B cell (primary cell): ENCODE results near the gene WTIP. TPM values are rescaled to one million over a fixed set of nuclear protein-coding genes. Genes with fewer than 3 reads are reported as not detected.

Source experiments
- ATAC-seq: fragments of 200-7000 bp; cut with Tn5 transposase; one replicate; pipeline ENCODE4 v1.10.0; 2021; ENCODE audit warnings: low read depth, mild to moderate bottlenecking, moderate number of reproducible peaks, moderate library complexity
- CTCF ChIA-PET: fragments of 350-600 bp; sonication (Branson Sonifier 250); formaldehyde crosslinking; loops from one replicate; lab custom pipeline; 2021; ENCODE audit warnings: antibody characterized with exemption, inconsistent platforms; lab: Charles Lee
- POLR2A ChIA-PET: fragments of 350-600 bp; sonication (Branson Sonifier 250); formaldehyde crosslinking; loops from one replicate; lab custom pipeline; 2021; ENCODE audit warnings: antibody characterized with exemption; lab: Charles Lee
- DNase-seq: peaks from one replicate; pipeline ENCODE4 v3.0.0; 2013
- H2AFZ ChIP-seq: 2 replicates; pipeline ENCODE4 v1.6.1; 2012; ENCODE audit warnings: mild to moderate bottlenecking, low read depth, low read length; ENCODE audit not compliant: insufficient read depth, poor library complexity, severe bottlenecking
- H3K27ac ChIP-seq, 2 donors: 1 replicate in 1 of 2; 2 replicates in 1 of 2; pipeline ENCODE4 v1.5.1; 2012 to 2013; ENCODE audit warnings: low read length in 2 of 2, mild to moderate bottlenecking in 2 of 2, moderate library complexity in 1 of 2
- H3K27me3 ChIP-seq, 4 experiments: fragments of 200-600 bp in 1 of 4; sonication (generic) in 1 of 4; replicated peaks in 1 of 4; 1 replicate in 2 of 4; 2 replicates in 2 of 4; pipeline versions ENCODE4 v1.6.1 to v1.7.0; 2013 to 2016; ENCODE audit warnings: low read length in 3 of 4, mild to moderate bottlenecking in 2 of 4, mixed read lengths in 1 of 4, moderate library complexity in 1 of 4; ENCODE audit not compliant: insufficient read depth in 4 of 4, control insufficient read depth in 3 of 4; ENCODE audit errors: control extremely low read depth in 1 of 4
- H3K36me3 ChIP-seq, 2 experiments: replicated peaks in 1 of 2; 1 replicate in 1 of 2; 2 replicates in 1 of 2; pipeline versions ENCODE4 v1.6.1 to v1.7.1; 2013; ENCODE audit warnings: low read length in 1 of 2; ENCODE audit not compliant: insufficient read depth in 2 of 2, control insufficient read depth in 1 of 2; ENCODE audit errors: control extremely low read depth in 1 of 2, extremely low read depth in 1 of 2
- H3K4me1 ChIP-seq, 2 donors: fragments of 200-600 bp in 1 of 2; sonication (generic) in 1 of 2; 1 replicate in 1 of 2; 2 replicates in 1 of 2; pipeline versions ENCODE4 v1.5.1 to v1.6.1; 2013 to 2017; ENCODE audit warnings: low read length in 2 of 2; ENCODE audit not compliant: control insufficient read depth in 2 of 2, insufficient read depth in 2 of 2
- H3K4me2 ChIP-seq: replicated peaks from 2 replicates; pipeline ENCODE3; 2012; ENCODE audit warnings: mild to moderate bottlenecking, low read depth, low read length; ENCODE audit not compliant: poor library complexity, severe bottlenecking
- H3K4me3 ChIP-seq, 5 experiments: fragments of 200-600 bp in 1 of 5; sonication (generic) in 1 of 5; 1 replicate in 3 of 5; 2 replicates in 2 of 5; pipeline versions ENCODE4 v1.5.1 to v1.7.0; 2011 to 2016; ENCODE audit warnings: low read length in 4 of 5, mild to moderate bottlenecking in 4 of 5, low read depth in 2 of 5, control low read depth in 1 of 5, moderate library complexity in 1 of 5; ENCODE audit not compliant: insufficient read depth in 1 of 5; ENCODE audit errors: control extremely low read depth in 1 of 5, extremely low read depth in 1 of 5
- H3K79me2 ChIP-seq: fragments of 200-600 bp; sonication (generic); one replicate; pipeline ENCODE4 v1.6.0; 2016; ENCODE audit warnings: low read length; ENCODE audit not compliant: control insufficient read depth, insufficient read depth
- H3K9ac ChIP-seq: fragments of 200-600 bp; sonication (generic); 2 replicates; pipeline ENCODE4 v1.6.1; 2017; ENCODE audit warnings: mild to moderate bottlenecking, low read length, moderate library complexity
- H3K9me3 ChIP-seq, 3 donors: one replicate each; pipeline versions ENCODE4 v1.6.1 to v1.7.1; 2013; ENCODE audit warnings: low read length in 2 of 3; ENCODE audit not compliant: control insufficient read depth in 2 of 3, insufficient read depth in 1 of 3; ENCODE audit errors: control extremely low read depth in 1 of 3
- H4K20me1 ChIP-seq: 2 replicates; pipeline ENCODE4 v1.6.0; 2012; ENCODE audit warnings: mild to moderate bottlenecking, low read length; ENCODE audit not compliant: insufficient read depth, control insufficient read depth, poor library complexity, severe bottlenecking
- H3K27ac Mint-ChIP-seq: one replicate; pipeline ENCODE4 v1.8.0; 2021; ENCODE audit warnings: mixed read lengths
- H3K27me3 Mint-ChIP-seq: one replicate; pipeline ENCODE4 v1.8.0; 2021; ENCODE audit warnings: mixed read lengths
- H3K4me1 Mint-ChIP-seq: one replicate; pipeline ENCODE4 v1.8.0; 2021; ENCODE audit warnings: mixed read lengths
- H3K4me3 Mint-ChIP-seq: one replicate; pipeline ENCODE4 v1.8.0; 2021; ENCODE audit warnings: mixed read lengths
- H3K9me3 Mint-ChIP-seq: one replicate; pipeline ENCODE4 v1.8.0; 2022; ENCODE audit warnings: mixed read lengths; ENCODE audit not compliant: insufficient read depth
- CTCF ChIP-seq: fragments of 200-600 bp; IDR thresholded peaks from one replicate; pipeline ENCODE4 v1.8.0; 2022; ENCODE audit warnings: antibody characterized with exemption, mild to moderate bottlenecking
- EZH2 ChIP-seq: IDR thresholded peaks from 2 replicates; pipeline ENCODE4 v1.6.1; 2012; ENCODE audit warnings: borderline replicate concordance, low read depth, mild to moderate bottlenecking, moderate library complexity, low read length; ENCODE audit not compliant: insufficient read depth, poor library complexity, severe bottlenecking
- WGBS: methylation state at CpG from one replicate; pipeline ENCODE4 v1.1.5; 2013; ENCODE audit warnings: missing lambda C conversion rate; ENCODE audit not compliant: insufficient coverage; 5-methylcytosine and 5-hydroxymethylcytosine counted together
- intact Hi-C: fragments of 100-400 bp; cut with micrococcal nuclease; formaldehyde crosslinking; loops from one replicate; pipeline ENCODE4 v1.10.0; 2022
- polyA plus RNA-seq: library from polyadenylated mRNA; depleted of rRNA; stranded (reverse); fragments of >200 nt; gene quantifications from 2 replicates; pipeline ENCODE4 v1.2.3, GENCODE V29; 2012
- total RNA-seq, 2 donors: library from RNA; stranded (reverse); fragments of 120-200 nt in 1 of 2; gene quantifications; 1 replicate in 1 of 2; 2 replicates in 1 of 2; pipeline versions ENCODE4 v1.2.3 to v1.2.4, GENCODE V29; 2013 to 2022

Gene WTIP
- total and polyA plus RNA-seq, 2 donors (not counting 1 experiment from before 2014, with no cell fraction given) = 0.18 to 0.30 TPM

- Histone ChIP-seq H3K9me3 (no peaks in the 10 kb centered on the region), H3K27me3 (peaks cover 0 to 17% (median 4%) of the 10 kb centered on the region in 4 experiments), H2AFZ (no peak overlapping the region), H3K9ac (peak overlapping the region; percentile 24), H3K4me2 (peak overlapping the region; percentile 67), H3K4me1 (peaks cover 12 to 23% of the 10 kb centered on the region in 2 donors), H3K4me3 (no peak overlapping the region), H4K20me1 (no peaks in the 10 kb centered on the region), H3K79me2 (no peaks in the 10 kb centered on the region), H3K36me3 (no peaks in the 10 kb centered on the region), H3K27ac (peak overlapping the region in 1 of 2 donors; percentile 12)
- H3K27me3 Mint-ChIP-seq = peaks cover 13% of the 10 kb centered on the region
- ATAC-seq = no peak
- no peak for TF ChIP-seq CTCF
- no peak for TF ChIP-seq EZH2
- H3K4me3 Mint-ChIP-seq = peak overlapping the region; percentile 24
- H3K9me3 Mint-ChIP-seq = no peaks in the 10 kb centered on the region
- CTCF ChIA-PET = no interaction called here
- H3K27ac Mint-ChIP-seq = no peak overlapping the region
- WGBS = 84% methylated on average over 11 of the region's 13 CpGs
- POLR2A ChIA-PET = no interaction called here
- DNase-seq = no peak
- intact Hi-C loops = no loop called here
- H3K4me1 Mint-ChIP-seq = peaks cover 10% of the 10 kb centered on the region
These were observed 17.7 kb downstream of the WTIP start for GRCh38 chr19:34499155-34499834.

- ATAC-seq = peak; percentile 39
- intact Hi-C loops = loop anchor here (1.0 kb wide), 1 partner anchor 96 kb away; the partner anchor contains the start of gene PDCD2L
- H3K79me2 ChIP-seq = no peaks in the 10 kb centered on the region
These were observed 19.1 kb downstream of the WTIP start for GRCh38 chr19:34500656-34501120.

More at GRCh38 chr19:34500656-34501120, 19.1 kb downstream of the WTIP start:
- Histone ChIP-seq H3K4me1 (peaks cover 12 to 23% of the 10 kb centered on the region in 2 donors), H3K36me3 (no peaks in the 10 kb centered on the region), H3K4me3 (peak overlapping the region in 4 of 5 experiments; percentile 25 to 57 (median 46)), H3K27ac (peak overlapping the region in 1 of 2 donors; percentile 42), H3K9ac (peak overlapping the region; percentile 24), H3K27me3 (peaks cover 0 to 17% (median 4%) of the 10 kb centered on the region in 4 experiments), H3K9me3 (no peaks in the 10 kb centered on the region), H3K4me2 (peak overlapping the region; percentile 67), H2AFZ (peak overlapping the region; percentile 36), H4K20me1 (no peaks in the 10 kb centered on the region)
- 25% methylated on average over 19 of the region's 25 CpGs for WGBS
- Mint-ChIP-seq H3K27ac (no peak overlapping the region), H3K9me3 (no peaks in the 10 kb centered on the region), H3K27me3 (peaks cover 13% of the 10 kb centered on the region), H3K4me3 (peak overlapping the region; percentile 59), H3K4me1 (peaks cover 10% of the 10 kb centered on the region)
- TF ChIP-seq CTCF = no peak
- TF ChIP-seq EZH2 = no peak
- POLR2A ChIA-PET = no interaction called here
- CTCF ChIA-PET = interaction anchor here (0.7 kb wide), 1 partner anchor 29 kb away, joined by 3 read pairs; no protein-coding TSS in a partner anchor
- DNase-seq = no peak
